Lung (tissue), 12 donors: ENCODE measurements around the gene RPUSD4. TPM values are rescaled to one million over a fixed set of nuclear protein-coding genes. Genes with fewer than 3 reads are reported as not detected.

Experiments used
- ATAC-seq: fragments of 200-7000 bp; cut with Tn5 transposase; one replicate; pipeline ENCODE4 v1.9.1; 2020; ENCODE audit warnings: moderate number of reproducible peaks; ENCODE audit not compliant: insufficient read depth, low FRiP score
- DNase-seq, 3 donors: peaks; one replicate each; pipeline ENCODE4 v3.0.0-alpha.2; 2013 to 2017
- H3K27ac ChIP-seq, 2 donors: one replicate each; pipeline ENCODE4 v1.5.1; 2013; ENCODE audit warnings: mild to moderate bottlenecking in 2 of 2, moderate library complexity in 2 of 2, control low read depth in 1 of 2, inconsistent platforms in 1 of 2, low read depth in 1 of 2, low read length in 1 of 2
- H3K27me3 ChIP-seq, 3 donors: one replicate each; pipeline ENCODE4 v1.5.1; 2013; ENCODE audit warnings: low read length in 2 of 3; ENCODE audit not compliant: control insufficient read depth in 3 of 3, insufficient read depth in 3 of 3
- H3K36me3 ChIP-seq, 4 donors: one replicate each; pipeline ENCODE4 v1.5.1; 2013; ENCODE audit warnings: low read length in 4 of 4, mild to moderate bottlenecking in 1 of 4, moderate library complexity in 1 of 4; ENCODE audit not compliant: control insufficient read depth in 4 of 4, insufficient read depth in 4 of 4
- H3K4me1 ChIP-seq, 5 donors: one replicate each; pipeline ENCODE4 v1.5.1; 2013; ENCODE audit warnings: low read length in 5 of 5, mild to moderate bottlenecking in 2 of 5, moderate library complexity in 1 of 5; ENCODE audit not compliant: control insufficient read depth in 5 of 5, insufficient read depth in 5 of 5
- H3K4me3 ChIP-seq: one replicate; pipeline ENCODE4 v1.5.1; 2013; ENCODE audit warnings: mild to moderate bottlenecking, control low read depth, moderate library complexity
- H3K9ac ChIP-seq, 2 donors: one replicate each; pipeline ENCODE4 v1.5.1; 2013; ENCODE audit warnings: low read length in 2 of 2, control low read depth in 1 of 2; ENCODE audit not compliant: insufficient read depth in 1 of 2
- H3K9me3 ChIP-seq, 4 donors: one replicate each; pipeline ENCODE4 v1.5.1; 2013; ENCODE audit warnings: low read length in 3 of 4, mild to moderate bottlenecking in 1 of 4, moderate library complexity in 1 of 4; ENCODE audit not compliant: control insufficient read depth in 4 of 4, insufficient read depth in 3 of 4
- CTCF ChIP-seq: IDR thresholded peaks from 2 replicates; pipeline ENCODE4 v1.5.1; 2012; ENCODE audit warnings: mild to moderate bottlenecking; ENCODE audit errors: control extremely low read depth, extremely low read depth
- WGBS, 2 donors: extraction: QIAGEN DNeasy Blood & Tissue Kit; methylation state at CpG; one replicate each; pipeline ENCODE4 v1.1.7; 2013; 5-methylcytosine and 5-hydroxymethylcytosine counted together
- polyA plus RNA-seq, 2 donors: library from polyadenylated mRNA; stranded (reverse); fragments of 200-250 nt; gene quantifications; one replicate each; pipeline ENCODE4 v1.2.1, GENCODE V29; 2013
- total RNA-seq, 2 donors: library from RNA; depleted of rRNA in 1 of 2; stranded (reverse); fragments of >200 nt in 1 of 2; gene quantifications; one replicate each; pipeline ENCODE4 v1.2.1, GENCODE V29; 2014 to 2021
- donor health status: control.
- donor health status: control.
- donor health status: Bipolar disorder and iron deficiency.
- donor health status: healthy.
- donor health status: DM: yes; HTN: yes; CAD: no.

RPUSD4 gene
- total and polyA plus RNA-seq, 4 donors: 13.3 to 27.8 (median 19.8) TPM

GRCh38 chr11:126163074-126163700 is 48.3 kb downstream of the RPUSD4 start:
- H3K4me3 ChIP-seq: no peak overlapping the region
- peak; percentile 30 for ATAC-seq
- DNase-seq: peak; percentile 63 to 77 (median 66)
- peak overlapping the region in 1 of 2 donors; percentile 34 for H3K9ac ChIP-seq
- no peak overlapping the region for H3K27ac ChIP-seq
- no peak for TF ChIP-seq CTCF
- H3K4me1 ChIP-seq: peaks cover 0 to 50% (median 23%) of the 10 kb centered on the region in 5 donors
- no peaks in the 10 kb centered on the region for H3K27me3 ChIP-seq
- H3K36me3 ChIP-seq: no peaks in the 10 kb centered on the region
- peaks cover 0 to 2% (median 0%) of the 10 kb centered on the region in 4 donors for H3K9me3 ChIP-seq
- 64 to 78% methylated on average over 22 of the region's 22 CpGs for WGBS, 2 donors

- 93 to 96% methylated on average over 13 to 14 of the region's 14 CpGs for WGBS, 2 donors
- no peaks in the 10 kb centered on the region for H3K36me3 ChIP-seq
- no peak overlapping the region for H3K27ac ChIP-seq
- peaks cover 0 to 54% (median 19%) of the 10 kb centered on the region in 5 donors for H3K4me1 ChIP-seq
- peaks cover 0 to 2% (median 0%) of the 10 kb centered on the region in 4 donors for H3K9me3 ChIP-seq
- H3K9ac ChIP-seq: no peak overlapping the region
- TF ChIP-seq CTCF: no peak
- no peaks in the 10 kb centered on the region for H3K27me3 ChIP-seq
- peak in 1 of 3 donors; percentile 31 for DNase-seq
- no peak for ATAC-seq
- no peak overlapping the region for H3K4me3 ChIP-seq
These were observed 49.0 kb downstream of the RPUSD4 start for GRCh38 chr11:126162306-126163030.

- Histone ChIP-seq H3K27ac (no peak overlapping the region), H3K36me3 (no peaks in the 10 kb centered on the region), H3K4me1 (peaks cover 0 to 51% (median 18%) of the 10 kb centered on the region in 5 donors), H3K27me3 (no peaks in the 10 kb centered on the region), H3K4me3 (no peak overlapping the region), H3K9ac (no peak overlapping the region), H3K9me3 (peaks cover 0 to 2% (median 0%) of the 10 kb centered on the region in 4 donors)
- 91 to 93% methylated on average over 6 to 7 of the region's 7 CpGs for WGBS, 2 donors
- ATAC-seq (no peak), DNase-seq (no peak)
- no peak for TF ChIP-seq CTCF
These were observed 50.4 kb downstream of the RPUSD4 start for GRCh38 chr11:126161023-126161391.
